ENCODE measurements around the gene SMAD7.

DNA sequence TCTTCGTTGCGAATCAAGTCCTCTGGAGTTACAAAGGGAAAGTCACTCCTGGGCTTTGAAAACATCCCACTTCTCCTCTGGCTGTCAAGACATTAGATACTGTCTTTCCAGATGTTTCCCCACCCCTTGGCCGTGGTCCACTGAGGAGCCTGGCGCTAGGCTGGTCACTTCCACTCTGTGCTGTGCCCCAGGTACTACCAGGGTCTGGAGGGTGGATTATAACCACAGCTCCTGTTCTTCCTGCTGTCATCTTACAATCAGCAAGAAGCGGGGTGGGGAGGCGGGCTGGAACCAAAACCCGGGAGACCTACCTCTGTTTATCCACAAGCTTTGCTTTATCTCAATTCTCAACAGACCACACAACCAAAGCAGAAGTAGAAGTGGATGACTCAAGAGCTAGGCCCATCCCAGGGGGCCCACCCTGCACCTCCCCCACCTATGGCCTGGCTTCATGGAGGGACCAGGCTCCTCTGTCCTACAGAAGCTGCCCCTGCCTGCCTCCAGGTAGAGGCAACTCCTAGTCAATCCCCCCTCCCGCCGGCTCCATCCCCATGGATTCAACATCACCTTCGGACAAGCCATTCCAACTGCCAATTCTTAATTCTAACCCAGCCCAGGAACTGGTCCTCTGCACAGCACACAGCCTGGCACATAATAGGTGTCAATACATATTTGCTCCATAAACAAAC, 17.8 kb downstream of the SMAD7 start:
- TF ChIP-seq, protein P1, sequence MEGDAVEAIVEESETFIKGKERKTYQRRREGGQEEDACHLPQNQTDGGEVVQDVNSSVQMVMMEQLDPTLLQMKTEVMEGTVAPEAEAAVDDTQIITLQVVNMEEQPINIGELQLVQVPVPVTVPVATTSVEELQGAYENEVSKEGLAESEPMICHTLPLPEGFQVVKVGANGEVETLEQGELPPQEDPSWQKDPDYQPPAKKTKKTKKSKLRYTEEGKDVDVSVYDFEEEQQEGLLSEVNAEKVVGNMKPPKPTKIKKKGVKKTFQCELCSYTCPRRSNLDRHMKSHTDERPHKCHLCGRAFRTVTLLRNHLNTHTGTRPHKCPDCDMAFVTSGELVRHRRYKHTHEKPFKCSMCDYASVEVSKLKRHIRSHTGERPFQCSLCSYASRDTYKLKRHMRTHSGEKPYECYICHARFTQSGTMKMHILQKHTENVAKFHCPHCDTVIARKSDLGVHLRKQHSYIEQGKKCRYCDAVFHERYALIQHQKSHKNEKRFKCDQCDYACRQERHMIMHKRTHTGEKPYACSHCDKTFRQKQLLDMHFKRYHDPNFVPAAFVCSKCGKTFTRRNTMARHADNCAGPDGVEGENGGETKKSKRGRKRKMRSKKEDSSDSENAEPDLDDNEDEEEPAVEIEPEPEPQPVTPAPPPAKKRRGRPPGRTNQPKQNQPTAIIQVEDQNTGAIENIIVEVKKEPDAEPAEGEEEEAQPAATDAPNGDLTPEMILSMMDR (IDR thresholded peaks at IDR 0.05 in 4 of 5, conservative IDR thresholded peaks at IDR 0.05 in 1 of 5): no peak
- TF ChIP-seq POLR2A (IDR thresholded peaks at IDR 0.05): no peak

All from gastrocnemius medialis (tissue), 4 donors.